A549 (cell line): ENCODE results near the gene SYTL3. TPM values are rescaled to one million over a fixed set of nuclear protein-coding genes. Genes with fewer than 3 reads are reported as not detected.

Experiments used
- ATAC-seq, 2 experiments: fragments of 200-7000 bp in 1 of 2; fragments of >200 bp in 1 of 2; cut with Nextera tagmentation in 1 of 2; cut with Tn5 transposase in 1 of 2; 3 replicates each; pipeline versions ENCODE4 v1.8.0 to v1.9.1; 2018 to 2020; ENCODE audit warnings: mild to moderate bottlenecking in 1 of 2, moderate library complexity in 1 of 2
- CTCF ChIA-PET: fragments of 300-600 bp; sonication (Branson Sonifier 250); formaldehyde crosslinking; extraction: SDS; loops from one replicate; lab custom pipeline; 2021; ENCODE audit warnings: antibody characterized with exemption, inconsistent platforms; lab: Yijun Ruan, JAX
- POLR2A ChIA-PET: fragments of 350-600 bp; formaldehyde crosslinking; extraction: SDS; loops from one replicate; lab custom pipeline; 2021; ENCODE audit warnings: antibody characterized with exemption, inconsistent platforms; lab: Yijun Ruan, JAX
- DNase-seq, 2 experiments: peaks; one replicate each; pipeline versions ENCODE4 v3.0.0 to v3.0.0-alpha.2; 2011 to 2016; ENCODE audit warnings: low read depth in 1 of 2, low spot score in 1 of 2
- FAIRE-seq: peaks from 2 replicates; lab custom pipeline; 2011; peaks lifted over from hg19 to GRCh38; lab: Jason Lieb, UNC
- H3K27ac ChIP-seq, 2 experiments: fragments of >200 bp; sonication (Bioruptor Twin); formaldehyde crosslinking; 3 replicates each; pipeline ENCODE4 v1.5.1; 2016 to 2017
- H3K4me1 ChIP-seq: fragments of >200 bp; sonication (Bioruptor Twin); formaldehyde crosslinking; 3 replicates; pipeline ENCODE4 v1.6.1; 2016
- H3K4me2 ChIP-seq: fragments of >200 bp; sonication (Bioruptor Twin); formaldehyde crosslinking; 3 replicates; pipeline ENCODE4 v1.6.1; 2016
- H3K4me3 ChIP-seq: fragments of >200 bp; sonication (Bioruptor Twin); formaldehyde crosslinking; 3 replicates; pipeline ENCODE4 v1.5.1; 2016
- H3K9me3 ChIP-seq: fragments of >200 bp; sonication (Bioruptor Twin); formaldehyde crosslinking; 3 replicates; pipeline ENCODE4 v1.6.1; 2016
- BHLHE40 ChIP-seq: IDR thresholded peaks from 2 replicates; pipeline ENCODE4 v1.6.1; 2012; ENCODE audit warnings: low read depth, low read length, inconsistent platforms
- CBX2 ChIP-seq: fragments of 200-600 bp; sonication (generic); IDR thresholded peaks from 2 replicates; pipeline ENCODE4 v1.6.1; 2016; ENCODE audit warnings: low read depth, mild to moderate bottlenecking, borderline replicate concordance
- CBX8 ChIP-seq: fragments of 200-600 bp; sonication (generic); IDR thresholded peaks from 2 replicates; pipeline ENCODE4 v1.6.1; 2016
- CHD4 ChIP-seq: fragments of 200-600 bp; sonication (generic); IDR thresholded peaks from 2 replicates; pipeline ENCODE4 v1.6.1; 2016; ENCODE audit warnings: antibody characterized with exemption, mild to moderate bottlenecking, borderline replicate concordance
- E2F6 ChIP-seq: IDR thresholded peaks from 2 replicates; pipeline ENCODE4 v1.6.1; 2012; ENCODE audit warnings: low read depth, borderline replicate concordance
- EHMT2 ChIP-seq: fragments of 200-600 bp; sonication (generic); IDR thresholded peaks from 2 replicates; pipeline ENCODE4 v1.6.1; 2016; ENCODE audit warnings: antibody characterized with exemption, low read depth, mild to moderate bottlenecking, moderate library complexity
- ELK1 ChIP-seq: fragments of 150-350 bp; IDR thresholded peaks from 2 replicates; pipeline ENCODE4 v1.6.1; 2014; ENCODE audit warnings: low read depth, mild to moderate bottlenecking, low read length
- EP300 ChIP-seq, 2 experiments: fragments of >200 bp; sonication (Bioruptor Twin); formaldehyde crosslinking; IDR thresholded peaks; 2 replicates in 1 of 2; 3 replicates in 1 of 2; pipeline ENCODE4 v1.6.1; 2016 to 2017
- ESRRA ChIP-seq: fragments of 150-350 bp; IDR thresholded peaks from 2 replicates; pipeline ENCODE4 v1.6.1; 2014; ENCODE audit warnings: mild to moderate bottlenecking, low read length, borderline replicate concordance
- HEYL ChIP-seq: fragments of 250-450 bp; sonication (Bioruptor Pico); IDR thresholded peaks from 2 replicates; pipeline ENCODE4 v1.8.0; 2021; ENCODE audit warnings: mild to moderate bottlenecking, moderate library complexity
- JUN ChIP-seq, 2 experiments: fragments of >200 bp; sonication (Bioruptor Twin); formaldehyde crosslinking; IDR thresholded peaks; 2 replicates in 1 of 2; 3 replicates in 1 of 2; pipeline ENCODE4 v1.6.1; 2016 to 2017
- KDM1A ChIP-seq: fragments of 200-600 bp; sonication (generic); IDR thresholded peaks from 2 replicates; pipeline ENCODE4 v1.6.1; 2016; ENCODE audit warnings: low read depth, mild to moderate bottlenecking
- KDM5A ChIP-seq: fragments of 200-600 bp; sonication (generic); IDR thresholded peaks from 2 replicates; pipeline ENCODE4 v1.6.1; 2016; ENCODE audit warnings: antibody characterized with exemption, mild to moderate bottlenecking
- NFE2L2 ChIP-seq: fragments of 150-350 bp; conservative IDR thresholded peaks from 2 replicates; pipeline ENCODE4 v1.6.1; 2014; ENCODE audit warnings: low read length
- NR3C1 ChIP-seq: fragments of >200 bp; sonication (Bioruptor Twin); formaldehyde crosslinking; IDR thresholded peaks from 3 replicates; pipeline ENCODE4 v1.6.1; 2017
- POLR2AphosphoS2 ChIP-seq: conservative IDR thresholded peaks from 2 replicates; pipeline ENCODE4 v1.6.1; 2012; ENCODE audit warnings: low read length, improper control_type of control experiment, inconsistent platforms
- RAD21 ChIP-seq, 2 experiments: fragments of >200 bp in 1 of 2; sonication (Bioruptor Twin) in 1 of 2; formaldehyde crosslinking in 1 of 2; IDR thresholded peaks in 1 of 2; conservative IDR thresholded peaks in 1 of 2; 2 replicates in 1 of 2; 3 replicates in 1 of 2; pipeline ENCODE4 v1.6.1; 2012 to 2018; ENCODE audit warnings: inconsistent platforms in 1 of 2
- RCOR1 ChIP-seq: fragments of 150-350 bp; IDR thresholded peaks from 2 replicates; pipeline ENCODE4 v1.6.1; 2014; ENCODE audit warnings: antibody characterized with exemption, low read length, low read depth
- RFX5 ChIP-seq: fragments of 450-650 bp; IDR thresholded peaks from 2 replicates; pipeline ENCODE4 v1.7.1; 2014; ENCODE audit warnings: antibody characterized with exemption, mild to moderate bottlenecking, moderate library complexity
- RNF2 ChIP-seq: fragments of 200-600 bp; sonication (generic); IDR thresholded peaks from 2 replicates; pipeline ENCODE4 v1.6.1; 2016; ENCODE audit warnings: low read depth, mild to moderate bottlenecking, antibody characterized with exemption, moderate library complexity, borderline replicate concordance
- SREBF2 ChIP-seq: fragments of 450-650 bp; IDR thresholded peaks from 2 replicates; pipeline ENCODE4 v1.6.1; 2014; ENCODE audit warnings: mild to moderate bottlenecking, moderate library complexity
- TFCP2L1 ChIP-seq: fragments of 250-450 bp; sonication (Bioruptor Pico); IDR thresholded peaks from 2 replicates; pipeline ENCODE4 v1.5.0; 2021; ENCODE audit warnings: mild to moderate bottlenecking
- TP53 ChIP-seq: fragments of 250-450 bp; sonication (Bioruptor Pico); IDR thresholded peaks from 2 replicates; pipeline ENCODE4 v1.5.0; 2021; ENCODE audit warnings: mild to moderate bottlenecking, moderate library complexity
- USF2 ChIP-seq: fragments of 450-650 bp; IDR thresholded peaks from 2 replicates; pipeline ENCODE4 v1.6.1; 2014; ENCODE audit warnings: antibody characterized with exemption
- ZNF302 ChIP-seq: fragments of 250-450 bp; sonication (Bioruptor Pico); IDR thresholded peaks from 2 replicates; pipeline ENCODE4 v1.9.0; 2021; ENCODE audit warnings: inconsistent platforms, mild to moderate bottlenecking, moderate library complexity
- WGBS: methylation state at CpG from one replicate; pipeline ENCODE4 v1.1.6; 2017; ENCODE audit errors: missing lambda C conversion rate; 5-methylcytosine and 5-hydroxymethylcytosine counted together
- polyA plus RNA-seq, 4 experiments: library from polyadenylated mRNA; depleted of rRNA in 3 of 4; stranded (reverse); fragments of >200 nt; fragmentation: RNase III in 1 of 4; extraction: RNeasy Plus Mini Kit Qiagen cat#74134 plus additional on column Dnase treatment in 1 of 4; gene quantifications; 2 replicates in 3 of 4; 3 replicates in 1 of 4; pipeline ENCODE4 v1.2.3, GENCODE V29; 2011 to 2017
- TF ChIP-seq, protein P1 (sequence below): fragments of >200 bp; sonication (Bioruptor Twin); formaldehyde crosslinking; IDR thresholded peaks from 2 replicates; pipeline ENCODE4 v1.6.1; 2016
- TF ChIP-seq, protein P2 (sequence below): fragments of >200 bp; sonication (Bioruptor Twin); formaldehyde crosslinking; IDR thresholded peaks from 3 replicates; pipeline ENCODE4 v1.5.1; 2016

The SYTL3 gene
- polyA plus RNA-seq, 2 of the 4 experiments (the other 2 are of a cell fraction) = 0.63 to 0.89 TPM

DNA sequence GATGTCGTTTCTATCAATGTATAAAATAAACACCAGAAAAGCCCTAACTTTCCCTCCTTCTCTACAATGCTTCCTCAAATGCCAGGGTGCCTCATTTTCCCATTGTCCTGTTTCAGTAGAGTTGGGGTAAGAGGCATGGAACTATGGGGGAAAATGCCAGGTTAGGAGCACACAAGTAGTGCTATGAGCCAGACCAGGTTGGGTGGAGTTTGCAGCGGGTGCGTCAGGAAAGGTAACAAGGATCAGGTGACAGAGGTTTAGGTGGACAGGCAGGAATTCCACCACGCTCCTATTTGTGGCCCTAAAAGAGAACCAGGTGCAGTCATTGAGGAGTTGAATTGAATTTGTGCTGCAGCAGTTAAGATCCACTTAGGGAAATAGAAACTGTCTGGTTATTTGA is 36.5 kb downstream of the SYTL3 start (continued):
- no peak for TF ChIP-seq TP53 (CRISPR knock-in tag)
- TF ChIP-seq, protein P1, sequence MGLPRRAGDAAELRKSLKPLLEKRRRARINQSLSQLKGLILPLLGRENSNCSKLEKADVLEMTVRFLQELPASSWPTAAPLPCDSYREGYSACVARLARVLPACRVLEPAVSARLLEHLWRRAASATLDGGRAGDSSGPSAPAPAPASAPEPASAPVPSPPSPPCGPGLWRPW = no peak
- no peak for TF ChIP-seq RFX5
- TF ChIP-seq KDM5A = no peak
- no peak for TF ChIP-seq ESRRA
- TF ChIP-seq, all 56 proteins: peak for 0

DNA sequence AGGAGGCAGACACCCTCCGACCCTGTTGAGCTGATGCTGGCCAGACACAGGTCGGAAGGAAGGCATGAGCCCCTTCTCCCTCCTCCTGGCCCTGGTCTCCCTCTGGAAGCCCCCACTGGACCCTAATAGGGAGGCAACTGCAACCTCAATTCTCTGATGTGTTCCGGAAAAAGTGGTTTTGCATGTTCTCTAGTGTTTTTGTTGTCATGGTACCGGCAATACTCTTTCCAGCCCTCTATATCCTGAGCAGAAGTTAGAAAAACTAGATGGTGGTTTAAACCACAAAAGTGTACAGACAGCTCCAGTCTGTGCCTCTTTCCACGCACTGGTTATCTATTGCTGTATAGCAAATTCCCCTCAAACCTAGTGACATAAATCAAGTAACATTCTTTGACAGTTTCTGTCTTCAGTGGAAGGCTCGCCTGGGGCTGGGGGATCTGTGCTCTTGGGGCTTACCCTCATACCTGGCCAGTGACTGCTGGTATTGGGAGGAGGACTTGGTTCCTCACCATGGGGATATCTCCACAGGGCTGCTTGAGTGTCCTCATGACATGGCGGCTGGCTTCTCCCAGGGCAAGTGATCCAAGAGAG is 37.0 kb downstream of the SYTL3 start:
- Histone ChIP-seq H3K4me2 (no peak overlapping the region), H3K27ac (no peak overlapping the region), H3K4me1 (no peaks in the 10 kb centered on the region), H3K9me3 (no peaks in the 10 kb centered on the region), H3K4me3 (no peak overlapping the region)
- DNase-seq (no peak), FAIRE-seq (no peak), ATAC-seq (no peak)
- 81% methylated on average over 7 of the region's 7 CpGs for WGBS
- ChIA-PET POLR2A (no interaction called here), CTCF (interaction anchor here (0.7 to 1.4 kb wide), 2 partner anchors 15 to 461 kb away, joined by 3 read pairs; no protein-coding TSS in a partner anchor)
- no peak for TF ChIP-seq NFE2L2
- no peak for TF ChIP-seq USF2
- TF ChIP-seq RNF2 = no peak
- no peak for TF ChIP-seq JUN (IDR thresholded peaks at IDR 0.05)
- no peak for TF ChIP-seq CBX8
- no peak for TF ChIP-seq RFX5
- TF ChIP-seq RCOR1 = no peak
- TF ChIP-seq BHLHE40 = no peak
- TF ChIP-seq EP300 (IDR thresholded peaks at IDR 0.05) = no peak
- no peak for TF ChIP-seq E2F6
- no peak for TF ChIP-seq TFCP2L1
- no peak for TF ChIP-seq KDM1A
- no peak for TF ChIP-seq KDM5A
- TF ChIP-seq CBX2 = no peak
- TF ChIP-seq SREBF2 = no peak
- TF ChIP-seq, protein P2, sequence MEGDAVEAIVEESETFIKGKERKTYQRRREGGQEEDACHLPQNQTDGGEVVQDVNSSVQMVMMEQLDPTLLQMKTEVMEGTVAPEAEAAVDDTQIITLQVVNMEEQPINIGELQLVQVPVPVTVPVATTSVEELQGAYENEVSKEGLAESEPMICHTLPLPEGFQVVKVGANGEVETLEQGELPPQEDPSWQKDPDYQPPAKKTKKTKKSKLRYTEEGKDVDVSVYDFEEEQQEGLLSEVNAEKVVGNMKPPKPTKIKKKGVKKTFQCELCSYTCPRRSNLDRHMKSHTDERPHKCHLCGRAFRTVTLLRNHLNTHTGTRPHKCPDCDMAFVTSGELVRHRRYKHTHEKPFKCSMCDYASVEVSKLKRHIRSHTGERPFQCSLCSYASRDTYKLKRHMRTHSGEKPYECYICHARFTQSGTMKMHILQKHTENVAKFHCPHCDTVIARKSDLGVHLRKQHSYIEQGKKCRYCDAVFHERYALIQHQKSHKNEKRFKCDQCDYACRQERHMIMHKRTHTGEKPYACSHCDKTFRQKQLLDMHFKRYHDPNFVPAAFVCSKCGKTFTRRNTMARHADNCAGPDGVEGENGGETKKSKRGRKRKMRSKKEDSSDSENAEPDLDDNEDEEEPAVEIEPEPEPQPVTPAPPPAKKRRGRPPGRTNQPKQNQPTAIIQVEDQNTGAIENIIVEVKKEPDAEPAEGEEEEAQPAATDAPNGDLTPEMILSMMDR = no peak
- TF ChIP-seq ZNF302 (CRISPR knock-in tag) = no peak
- no peak for TF ChIP-seq NR3C1
- TF ChIP-seq EHMT2 = no peak

- H3K4me2 ChIP-seq = no peak overlapping the region
- H3K4me1 ChIP-seq = no peaks in the 10 kb centered on the region
- no peak for TF ChIP-seq ELK1
- no peak for TF ChIP-seq NFE2L2
- no peak for TF ChIP-seq HEYL
- TF ChIP-seq RAD21 (conservative IDR thresholded peaks at IDR 0.05 in 1 of 2, IDR thresholded peaks at IDR 0.05 in 1 of 2) = no peak
- no peak for TF ChIP-seq RNF2
- no peak for TF ChIP-seq E2F6
- TF ChIP-seq POLR2AphosphoS2 = no peak
- TF ChIP-seq CHD4 = no peak
- TF ChIP-seq, protein P2 = no peak
- 83% methylated on average over 4 of the region's 4 CpGs for WGBS
- CTCF ChIA-PET = interaction anchor here (0.7 to 1.4 kb wide), 2 partner anchors 15 to 462 kb away, joined by 3 read pairs; no protein-coding TSS in a partner anchor
- DNase-seq (no peak), ATAC-seq (no peak), FAIRE-seq (no peak)
- H3K4me3 ChIP-seq = no peak overlapping the region
- H3K27ac ChIP-seq = no peak overlapping the region
- POLR2A ChIA-PET = no interaction called here
- H3K9me3 ChIP-seq = no peaks in the 10 kb centered on the region
Measured at GRCh38 chr6:158687506-158687905, 37.7 kb downstream of the SYTL3 start.
